Right atrium auricular region (tissue), 2 donors: ENCODE measurements around the gene MAPKAPK2. TPM values are rescaled to one million over a fixed set of nuclear protein-coding genes. Genes with fewer than 3 reads are reported as not detected.

ENCODE experiments used
- DNase-seq: peaks from one replicate; pipeline ENCODE4 v3.0.0-alpha.2; 2019; ENCODE audit warnings: low spot score
- H3K27ac ChIP-seq, 2 donors: fragments of 200-600 bp; sonication (generic); 1 replicate in 1 of 2; 2 replicates in 1 of 2; pipeline ENCODE4 v1.5.1; 2016 to 2019
- H3K27me3 ChIP-seq, 2 donors: fragments of 200-600 bp; sonication (generic); one replicate each; pipeline versions ENCODE4 v1.5.1 to v1.6.0; 2017 to 2019
- H3K36me3 ChIP-seq: fragments of 200-600 bp; sonication (generic); one replicate; pipeline ENCODE4 v1.5.1; 2016
- H3K4me1 ChIP-seq, 2 donors: fragments of 200-600 bp; sonication (generic); one replicate each; pipeline versions ENCODE4 v1.5.1 to v1.6.0; 2017 to 2019
- H3K4me3 ChIP-seq, 2 donors: fragments of 200-600 bp; sonication (generic); 1 replicate in 1 of 2; 2 replicates in 1 of 2; pipeline ENCODE4 v1.5.1; 2017 to 2019; ENCODE audit warnings: mild to moderate bottlenecking in 1 of 2, moderate library complexity in 1 of 2
- H3K9me3 ChIP-seq, 2 donors: fragments of 200-600 bp; sonication (generic); one replicate each; pipeline ENCODE4 v1.5.1; 2019
- total RNA-seq, 2 donors: library from RNA; depleted of rRNA; stranded (reverse); fragments of >200 nt; gene quantifications; one replicate each; pipeline ENCODE4 v1.1.0, GENCODE V29; 2016
- TF ChIP-seq, protein P1 (sequence below), 2 donors: fragments of 200-600 bp; sonication (generic); IDR thresholded peaks; one replicate each; pipeline ENCODE4 v1.5.1; 2019; ENCODE audit warnings: antibody characterized with exemption in 2 of 2

Gene MAPKAPK2
- total RNA-seq, 2 donors from 2014 or later, result 136 to 158 TPM

DNA sequence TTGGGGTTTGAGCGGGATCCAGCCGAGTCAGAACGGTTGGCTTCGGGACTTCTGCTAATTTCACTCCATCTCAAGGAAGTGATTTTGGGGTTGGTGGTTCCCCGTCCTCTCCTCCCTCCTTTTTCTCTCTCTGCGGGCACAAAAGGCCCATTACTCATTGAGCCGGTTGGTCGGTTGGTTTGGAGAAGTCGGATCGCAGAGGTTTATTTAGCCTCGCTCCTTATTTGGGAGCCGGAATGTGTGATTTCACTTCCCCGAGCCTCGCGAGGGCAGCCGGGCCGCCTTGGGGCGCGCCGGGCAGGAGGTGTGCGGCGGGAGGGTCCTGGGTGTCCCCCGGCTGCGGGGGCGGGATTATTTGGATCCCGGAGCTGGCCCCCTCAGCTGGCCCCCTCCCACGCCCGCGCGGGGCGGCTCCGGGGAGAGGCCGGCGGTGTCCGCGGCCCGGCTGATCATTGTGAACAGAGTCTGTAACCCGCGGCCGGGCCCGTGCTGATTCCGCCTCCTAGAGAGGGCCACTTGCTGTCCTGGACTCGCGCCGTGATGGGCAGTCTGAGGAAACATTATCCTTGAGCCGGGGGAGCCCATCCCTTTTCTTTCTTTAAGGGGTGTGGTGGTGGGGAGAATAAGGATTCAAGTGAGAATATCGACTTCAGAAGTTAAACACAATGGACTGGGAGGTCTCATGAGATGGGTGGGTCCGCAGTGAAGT lies 1.2 kb downstream of the MAPKAPK2 start:
- H3K9me3 ChIP-seq, result no peaks in the 10 kb centered on the region
- H3K27ac ChIP-seq, result peak overlapping the region; percentile 97 to 98
- H3K4me3 ChIP-seq, result peak overlapping the region; percentile 80 to 96
- H3K27me3 ChIP-seq, result no peaks in the 10 kb centered on the region
- peaks cover 0 to 47% of the 10 kb centered on the region in 2 donors for H3K4me1 ChIP-seq
- TF ChIP-seq, protein P1, sequence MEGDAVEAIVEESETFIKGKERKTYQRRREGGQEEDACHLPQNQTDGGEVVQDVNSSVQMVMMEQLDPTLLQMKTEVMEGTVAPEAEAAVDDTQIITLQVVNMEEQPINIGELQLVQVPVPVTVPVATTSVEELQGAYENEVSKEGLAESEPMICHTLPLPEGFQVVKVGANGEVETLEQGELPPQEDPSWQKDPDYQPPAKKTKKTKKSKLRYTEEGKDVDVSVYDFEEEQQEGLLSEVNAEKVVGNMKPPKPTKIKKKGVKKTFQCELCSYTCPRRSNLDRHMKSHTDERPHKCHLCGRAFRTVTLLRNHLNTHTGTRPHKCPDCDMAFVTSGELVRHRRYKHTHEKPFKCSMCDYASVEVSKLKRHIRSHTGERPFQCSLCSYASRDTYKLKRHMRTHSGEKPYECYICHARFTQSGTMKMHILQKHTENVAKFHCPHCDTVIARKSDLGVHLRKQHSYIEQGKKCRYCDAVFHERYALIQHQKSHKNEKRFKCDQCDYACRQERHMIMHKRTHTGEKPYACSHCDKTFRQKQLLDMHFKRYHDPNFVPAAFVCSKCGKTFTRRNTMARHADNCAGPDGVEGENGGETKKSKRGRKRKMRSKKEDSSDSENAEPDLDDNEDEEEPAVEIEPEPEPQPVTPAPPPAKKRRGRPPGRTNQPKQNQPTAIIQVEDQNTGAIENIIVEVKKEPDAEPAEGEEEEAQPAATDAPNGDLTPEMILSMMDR (IDR thresholded peaks at IDR 0.05), result no peak
- no peaks in the 10 kb centered on the region for H3K36me3 ChIP-seq
- peak; percentile 78 for DNase-seq

DNA sequence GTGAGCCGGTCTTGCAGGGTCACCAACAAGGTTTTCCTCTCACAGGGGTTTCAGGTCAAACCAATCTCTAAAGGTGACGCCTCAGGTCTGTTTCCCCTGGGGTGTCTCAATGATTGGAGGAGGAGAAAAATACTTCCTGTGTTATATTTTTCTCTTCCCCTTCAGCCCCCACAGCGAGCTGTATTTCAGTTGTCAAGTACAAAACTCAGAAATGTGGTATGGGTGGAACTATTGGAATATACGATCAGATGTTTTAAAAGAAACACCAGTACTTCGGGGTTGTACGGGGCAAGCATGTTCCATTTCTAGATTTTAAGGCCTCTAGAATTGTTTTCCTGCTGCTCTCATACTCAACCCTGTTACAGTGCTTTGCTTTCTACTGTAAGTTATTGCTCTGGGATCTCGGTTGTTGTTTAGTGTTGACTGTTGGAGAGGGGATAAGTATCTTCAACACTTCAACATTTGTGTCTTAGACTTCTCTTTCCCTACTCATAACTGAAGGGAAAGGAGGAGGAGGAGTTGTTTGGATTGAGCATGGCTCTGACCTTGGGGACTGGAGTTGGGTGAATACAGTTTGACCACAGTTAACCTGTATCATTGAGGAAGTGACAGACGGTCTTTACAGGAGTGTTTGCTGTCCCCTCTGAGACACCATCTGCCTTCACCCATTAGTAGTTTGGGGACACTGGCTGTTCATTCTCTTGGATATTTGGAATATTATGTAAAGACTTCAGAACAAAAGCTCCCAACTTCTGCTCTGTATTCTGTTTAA lies 2.0 kb downstream of the MAPKAPK2 start:
- Histone ChIP-seq H3K9me3 (no peaks in the 10 kb centered on the region), H3K4me1 (peaks cover 0 to 55% of the 10 kb centered on the region in 2 donors), H3K4me3 (peak overlapping the region; percentile 80 to 96), H3K36me3 (no peaks in the 10 kb centered on the region), H3K27me3 (no peaks in the 10 kb centered on the region), H3K27ac (peak overlapping the region; percentile 97 to 98)
- TF ChIP-seq, protein P1 (IDR thresholded peaks at IDR 0.05), result no peak
- DNase-seq, result no peak

DNA sequence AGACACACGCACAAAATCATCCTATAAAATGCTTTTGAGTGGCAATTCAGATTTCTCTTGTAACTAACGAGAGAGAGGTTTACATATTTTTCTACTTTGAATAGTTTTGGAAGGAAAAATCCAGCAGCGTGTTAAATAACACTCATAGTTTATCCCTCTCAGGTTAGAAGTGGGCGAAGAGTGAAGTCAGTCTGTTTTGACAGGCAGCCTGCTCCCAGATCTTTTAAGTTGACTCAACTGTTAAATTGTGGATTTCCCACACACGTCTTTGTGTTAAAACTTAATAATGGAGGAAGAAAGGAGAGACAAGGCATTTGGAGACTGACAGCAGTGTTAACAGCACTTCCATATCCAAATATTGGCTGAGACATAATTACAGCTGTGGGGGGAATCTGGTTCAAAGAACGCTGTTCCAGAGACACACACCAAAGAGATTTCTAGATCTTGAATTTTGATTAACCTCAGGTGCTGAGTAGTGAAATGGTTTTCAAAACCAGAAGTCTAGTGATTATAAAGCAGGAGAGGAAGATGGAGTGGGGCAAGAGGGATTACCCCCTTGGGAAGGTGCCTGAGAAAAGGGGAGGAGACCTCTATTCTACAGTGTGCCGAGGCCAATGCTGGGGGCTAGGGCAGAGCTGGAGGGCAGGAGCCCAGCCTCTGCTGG lies 2.7 kb downstream of the MAPKAPK2 start:
- Histone ChIP-seq H3K9me3 (no peaks in the 10 kb centered on the region), H3K4me1 (peaks cover 0 to 62% of the 10 kb centered on the region in 2 donors), H3K36me3 (no peaks in the 10 kb centered on the region), H3K27me3 (no peaks in the 10 kb centered on the region), H3K27ac (peak overlapping the region; percentile 97 to 98), H3K4me3 (peak overlapping the region; percentile 80 to 96)
- DNase-seq, result no peak
- TF ChIP-seq, protein P1 (IDR thresholded peaks at IDR 0.05), result no peak

DNA sequence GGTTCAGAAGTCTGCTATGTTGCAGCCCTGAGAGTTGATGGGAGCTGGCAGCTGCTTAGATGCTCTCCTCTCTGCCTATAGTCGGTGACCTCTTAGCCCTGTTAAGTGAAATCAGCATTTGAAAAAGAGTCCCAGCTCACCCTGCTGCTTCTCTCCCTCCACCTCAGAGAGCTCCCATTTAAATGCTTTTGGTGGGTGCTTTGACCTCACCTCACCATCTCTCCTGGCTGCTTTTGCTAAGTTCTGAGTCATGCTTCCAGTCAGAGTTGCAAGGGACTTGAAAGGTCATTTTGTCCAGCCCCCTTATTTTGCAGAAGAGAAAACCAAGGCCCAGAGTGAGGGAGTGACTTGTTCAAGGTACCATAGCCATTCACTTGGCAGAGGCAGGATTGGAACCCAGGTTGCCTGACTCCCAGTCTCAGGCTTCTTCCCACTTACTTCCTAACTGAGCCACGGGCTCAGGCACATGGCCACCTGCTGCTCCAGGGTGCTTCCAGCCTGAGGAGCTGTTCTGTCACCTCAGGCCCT lies 3.3 kb downstream of the MAPKAPK2 start:
- Histone ChIP-seq H3K36me3 (no peaks in the 10 kb centered on the region), H3K27ac (peak overlapping the region; percentile 97 to 98), H3K27me3 (no peaks in the 10 kb centered on the region), H3K9me3 (no peaks in the 10 kb centered on the region), H3K4me3 (peak overlapping the region in 1 of 2 donors; percentile 80), H3K4me1 (peaks cover 0 to 68% of the 10 kb centered on the region in 2 donors)
- TF ChIP-seq, protein P1 (IDR thresholded peaks at IDR 0.05), result no peak
- no peak for DNase-seq

DNA sequence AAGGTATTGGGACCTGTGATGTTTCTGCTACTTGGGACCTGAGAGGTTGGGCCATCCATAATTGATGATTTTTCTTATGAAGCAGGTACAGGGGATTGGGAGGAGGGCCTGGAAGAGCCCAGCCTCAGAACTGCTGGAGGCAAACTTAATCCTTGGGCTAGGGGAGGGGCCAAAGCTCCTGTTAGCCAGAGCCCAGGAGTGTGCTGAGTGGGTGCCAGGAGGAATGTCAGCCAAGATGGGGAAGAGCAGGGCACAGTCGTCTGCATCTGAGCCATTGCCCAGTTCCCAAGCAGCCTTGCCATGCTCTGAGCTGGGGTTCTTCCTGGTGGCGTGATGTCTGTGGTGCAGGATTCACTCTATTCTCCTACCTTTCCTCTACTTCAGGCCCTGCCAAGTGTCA lies 5.8 kb downstream of the MAPKAPK2 start:
- no peak overlapping the region for H3K4me3 ChIP-seq
- TF ChIP-seq, protein P1 (IDR thresholded peaks at IDR 0.05), result no peak

More for the DNA sequence above, 5.8 kb downstream of the MAPKAPK2 start:
- no peaks in the 10 kb centered on the region for H3K9me3 ChIP-seq
- peak overlapping the region; percentile 97 to 98 for H3K27ac ChIP-seq
- H3K36me3 ChIP-seq, result no peaks in the 10 kb centered on the region
- H3K27me3 ChIP-seq, result no peaks in the 10 kb centered on the region
- H3K4me1 ChIP-seq, result peaks cover 0 to 93% of the 10 kb centered on the region in 2 donors
- DNase-seq, result no peak
